GM20431 (cell line): ENCODE measurements around the gene SPON2.

Experiments used
- in situ Hi-C: fragments of 300-500 bp; cut with MseI, MboI; formaldehyde crosslinking; loops from one replicate; pipeline ENCODE4 v1.15.0; 2020; ENCODE audit warnings: low sequenced_read_pairs; ENCODE audit not compliant: unreplicated experiment

The SPON2 gene

DNA sequence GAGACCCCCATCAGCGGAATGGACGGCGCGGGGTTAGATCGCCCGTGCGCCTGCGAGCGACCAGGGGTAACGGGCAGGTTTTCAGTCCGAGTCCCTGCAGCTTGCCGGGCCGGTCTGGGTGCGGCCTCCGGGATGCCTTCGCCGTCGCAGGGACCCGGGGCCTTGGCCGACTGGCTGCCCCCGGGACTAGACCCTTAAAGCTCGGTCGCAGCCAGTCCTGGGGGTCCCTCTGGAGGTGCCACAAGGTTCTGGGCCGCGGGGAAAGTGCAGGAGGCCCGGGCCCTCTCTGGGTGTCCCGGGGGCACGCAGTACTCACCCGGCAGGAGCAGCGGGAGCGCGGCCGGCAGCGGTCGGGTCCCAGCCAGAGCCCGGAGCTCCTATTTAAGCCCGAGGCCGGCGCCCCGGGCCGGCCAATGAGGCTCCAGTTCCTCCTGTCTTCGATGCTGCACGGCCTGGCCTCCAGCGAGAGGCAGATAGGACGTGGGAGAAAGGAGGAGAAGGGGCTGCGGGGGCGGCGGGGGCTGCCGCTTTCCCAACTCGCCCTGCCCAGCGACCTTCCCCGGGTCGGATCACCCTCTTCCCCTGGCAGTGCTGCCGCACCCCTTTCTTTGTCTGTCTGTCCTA is at the start of gene SPON2:
Gene SPON2, minus strand, starts transcription at position 356 of the 624 bp plus-strand sequence.
- in situ Hi-C loops: no loop called here

DNA sequence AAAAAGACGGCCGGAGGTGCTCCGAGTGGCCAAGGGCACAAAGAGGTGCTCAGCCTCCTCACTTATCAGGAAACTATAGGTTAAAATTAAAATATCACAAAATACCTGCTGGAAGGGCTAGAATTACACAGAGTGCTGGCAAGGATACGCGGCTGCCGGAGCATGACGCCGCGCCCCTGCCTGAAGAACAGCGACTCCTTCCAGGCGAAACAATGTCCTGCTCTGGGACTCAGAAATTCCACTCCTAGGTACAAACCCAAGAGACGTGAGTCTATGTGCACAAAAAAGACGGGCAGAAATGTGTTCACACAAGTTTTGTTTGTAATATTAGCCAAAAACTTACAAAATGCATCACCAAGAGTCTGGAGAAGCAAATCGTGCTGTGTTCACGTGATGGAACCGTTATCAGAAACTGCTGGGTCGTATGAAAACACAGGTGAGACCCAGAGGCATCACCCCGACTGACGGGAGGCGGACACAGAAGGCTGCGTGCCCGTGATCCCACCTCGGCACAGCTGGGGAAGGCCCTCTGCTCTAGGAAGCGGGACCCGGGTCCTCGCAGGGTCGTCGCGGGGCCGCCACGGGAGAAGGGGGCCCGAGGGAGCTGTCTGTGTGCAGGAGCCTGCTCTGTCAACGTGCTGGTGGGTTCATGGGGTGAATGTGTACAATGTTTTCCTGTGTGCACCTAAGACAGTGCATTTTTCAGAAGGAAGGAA is 48.9 kb upstream of the SPON2 start:
- in situ Hi-C loops: no loop called here

GRCh38 chr4:1220566-1220965 is 48.2 kb upstream of the SPON2 start:
- in situ Hi-C loops: no loop called here

DNA sequence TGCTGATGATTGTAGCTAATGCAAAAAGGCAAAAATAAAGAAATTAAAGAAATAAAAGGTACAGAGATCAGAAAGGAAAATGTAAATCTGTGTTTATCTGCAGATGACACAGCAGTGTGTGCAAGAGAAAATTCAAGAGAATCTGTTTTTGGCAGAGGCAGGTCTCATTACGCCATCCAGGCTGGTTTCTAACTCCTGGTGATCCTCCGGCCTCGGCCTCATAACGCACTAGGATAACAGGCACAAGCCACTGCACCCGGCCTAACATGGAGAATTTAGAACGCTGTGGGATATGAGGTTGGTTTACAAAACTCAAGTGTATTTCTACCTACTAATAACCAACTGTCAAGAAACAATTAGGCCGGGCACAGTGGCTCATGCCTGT is 47.2 kb upstream of the SPON2 start:
- in situ Hi-C loops: no loop called here

DNA sequence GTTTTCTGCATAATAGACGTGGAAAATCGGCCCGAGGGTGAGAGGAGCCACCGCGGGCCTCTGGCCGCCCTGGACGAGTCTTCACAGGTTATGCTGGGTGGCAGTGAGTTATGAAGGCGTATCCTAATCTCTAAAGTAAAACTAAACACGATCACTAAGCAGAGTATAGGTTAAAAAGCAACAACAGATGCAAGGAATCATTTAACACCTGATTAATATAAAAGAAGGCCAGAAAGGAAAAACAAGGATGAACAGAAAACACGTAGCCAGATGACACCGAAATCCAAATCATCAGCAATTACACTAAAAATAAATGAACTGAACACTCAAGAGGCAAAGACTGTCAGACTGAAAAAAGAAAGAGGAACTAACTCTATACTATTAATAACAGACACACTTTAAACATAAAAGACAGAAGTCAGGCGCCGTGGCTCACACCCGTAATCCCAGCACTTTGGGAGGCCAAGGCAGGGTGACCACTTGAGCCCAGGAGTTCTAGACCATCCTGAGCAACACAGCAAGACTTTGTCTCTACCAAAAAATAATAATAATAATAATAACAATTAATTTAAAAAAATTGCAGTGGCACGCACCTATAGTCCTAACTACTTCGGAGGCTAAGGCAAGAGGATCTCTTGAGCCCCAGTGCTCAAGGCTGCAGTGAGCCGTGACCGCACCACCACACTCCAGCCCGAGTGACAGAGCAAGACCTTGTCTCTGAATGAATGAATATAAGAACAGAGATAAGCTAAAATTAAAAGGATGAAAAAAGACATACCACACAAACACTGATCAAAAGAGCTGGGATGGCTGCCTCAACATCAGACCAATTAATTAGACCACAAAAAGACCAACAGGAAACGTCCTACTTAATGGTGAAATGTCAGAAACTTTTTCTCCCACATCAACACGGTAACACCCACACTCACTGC is 46.5 kb upstream of the SPON2 start:
- in situ Hi-C loops: no loop called here

DNA sequence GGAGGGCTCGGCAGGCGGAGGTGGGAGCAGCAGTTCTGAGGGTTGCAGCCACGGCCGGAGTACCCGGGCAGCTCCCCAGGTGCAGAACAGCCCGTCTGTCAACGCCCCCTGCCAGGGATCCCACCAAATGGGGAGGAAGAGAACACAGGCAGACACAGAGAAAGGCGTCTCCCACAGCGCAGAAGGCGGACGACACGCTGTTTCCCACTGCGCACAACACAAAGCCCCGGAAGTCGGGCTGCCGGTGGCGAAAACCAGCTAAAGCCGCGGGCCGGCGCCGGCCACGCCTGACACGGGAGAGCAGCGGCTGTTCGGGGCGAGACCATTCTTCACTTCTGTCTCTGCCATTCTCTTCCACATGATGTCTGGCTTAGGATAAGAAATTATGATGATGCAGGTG is 45.0 kb upstream of the SPON2 start:
- in situ Hi-C loops: no loop called here

- in situ Hi-C loops: no loop called here
Measured at GRCh38 chr4:1216869-1217294, 44.5 kb upstream of the SPON2 start.

DNA sequence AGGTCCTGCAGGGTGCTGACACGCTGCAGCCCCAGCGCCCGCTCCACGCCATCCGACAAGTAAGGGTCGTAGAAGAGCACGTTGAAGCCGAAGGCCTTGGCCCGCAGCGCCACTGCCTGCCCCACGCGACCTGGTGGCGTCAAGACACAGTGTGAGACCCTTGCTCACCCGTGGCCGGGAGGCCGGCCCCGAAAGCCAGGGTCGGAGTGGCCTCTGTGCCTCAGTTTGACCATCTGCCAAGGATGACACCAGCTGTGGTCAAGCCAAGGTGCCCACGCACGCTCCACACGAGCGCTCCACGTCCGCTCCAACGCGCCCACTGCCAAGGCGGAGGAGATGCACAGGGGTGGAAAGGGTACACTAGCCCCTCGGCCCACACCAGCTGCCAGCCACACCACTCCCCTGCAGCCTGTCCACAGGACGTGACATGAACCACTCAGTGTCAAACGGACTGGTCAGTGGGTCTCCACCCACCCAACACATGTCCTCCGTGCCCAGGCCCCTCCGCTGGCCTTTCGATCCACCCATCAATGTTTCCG is 43.8 kb upstream of the SPON2 start:
- in situ Hi-C loops: no loop called here

- in situ Hi-C loops: no loop called here
Measured at GRCh38 chr4:1215141-1216075, 43.0 kb upstream of the SPON2 start.

DNA sequence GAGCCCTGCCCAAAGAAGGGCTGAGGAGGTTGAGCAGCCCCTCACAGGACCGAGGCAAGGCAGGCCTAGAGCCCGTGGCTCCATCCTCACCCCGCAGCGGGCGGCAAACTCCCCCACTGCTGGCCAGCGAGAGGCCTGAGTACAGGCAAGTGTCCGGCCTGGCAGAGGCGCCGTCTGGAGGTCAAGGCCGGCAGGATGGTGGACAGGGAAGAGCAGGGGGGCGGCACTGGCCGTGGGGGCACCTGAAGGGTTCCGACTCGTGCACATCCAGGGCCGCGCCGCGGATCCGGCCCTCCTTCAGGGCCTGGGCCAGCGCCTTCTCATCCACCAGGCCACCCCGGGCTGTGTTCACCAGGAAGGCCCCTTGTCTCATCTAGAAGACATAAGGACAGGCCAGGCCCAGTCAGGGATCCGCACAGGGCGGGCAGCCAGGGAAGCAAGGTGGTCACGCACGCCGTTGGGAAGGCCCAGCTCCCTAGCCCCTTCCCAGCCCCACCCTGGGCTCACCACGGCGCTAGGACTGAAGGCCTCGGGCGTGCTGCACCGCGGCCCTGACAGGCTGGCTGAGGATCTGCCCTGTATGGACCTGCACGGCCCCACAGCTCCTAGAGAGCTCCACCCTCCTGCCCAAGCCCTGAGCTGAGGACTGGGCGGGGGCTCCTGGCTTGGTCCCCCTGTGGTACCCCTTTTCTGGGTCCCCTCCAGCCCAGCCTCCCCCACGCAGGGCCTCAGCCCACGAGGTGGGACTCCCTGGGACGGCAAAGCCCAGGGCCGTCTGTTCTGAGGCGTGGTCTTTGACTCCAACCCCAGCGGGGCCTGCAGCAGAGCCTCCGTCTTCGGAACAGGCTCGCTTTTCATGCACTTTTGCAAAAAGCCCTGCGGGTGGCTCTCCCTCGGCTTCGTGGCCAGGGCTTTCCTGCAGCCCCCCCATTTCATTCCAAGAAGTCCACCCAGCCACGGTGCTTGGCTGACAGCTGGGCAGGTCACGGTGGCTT is 42.0 kb upstream of the SPON2 start:
- in situ Hi-C loops: no loop called here

DNA sequence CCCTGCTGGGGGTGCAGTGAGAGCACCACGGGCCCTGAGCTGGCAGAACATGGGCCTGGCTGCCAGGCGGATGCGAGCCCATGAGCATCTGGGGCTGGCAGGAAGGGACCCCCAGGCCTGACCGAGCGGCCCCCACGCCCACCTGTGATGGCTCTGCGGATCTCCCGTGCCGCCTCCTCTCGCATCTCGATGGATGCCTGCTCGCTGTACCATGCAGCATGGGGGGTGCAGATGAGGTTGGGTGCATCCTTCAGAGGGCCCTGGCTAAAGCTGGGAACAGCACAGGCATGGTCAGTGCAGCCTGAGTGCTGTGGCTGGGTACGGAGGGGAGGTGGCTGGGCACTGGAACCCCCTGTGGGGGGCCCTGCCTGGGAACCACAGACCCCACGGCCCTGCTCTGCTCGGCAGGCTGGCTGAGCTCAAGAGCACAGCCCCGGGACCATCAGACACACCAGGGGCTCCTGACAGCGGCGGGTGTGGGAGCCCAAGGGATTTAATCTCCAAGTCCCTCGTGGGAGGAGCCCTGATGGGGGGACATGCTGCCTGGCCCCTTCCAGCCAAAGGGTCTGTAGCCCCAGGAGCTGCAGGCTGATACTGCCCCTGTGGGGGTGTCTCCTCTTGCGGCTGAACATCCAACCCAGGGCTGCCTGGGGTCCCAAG is 41.1 kb upstream of the SPON2 start:
- in situ Hi-C loops: no loop called here

DNA sequence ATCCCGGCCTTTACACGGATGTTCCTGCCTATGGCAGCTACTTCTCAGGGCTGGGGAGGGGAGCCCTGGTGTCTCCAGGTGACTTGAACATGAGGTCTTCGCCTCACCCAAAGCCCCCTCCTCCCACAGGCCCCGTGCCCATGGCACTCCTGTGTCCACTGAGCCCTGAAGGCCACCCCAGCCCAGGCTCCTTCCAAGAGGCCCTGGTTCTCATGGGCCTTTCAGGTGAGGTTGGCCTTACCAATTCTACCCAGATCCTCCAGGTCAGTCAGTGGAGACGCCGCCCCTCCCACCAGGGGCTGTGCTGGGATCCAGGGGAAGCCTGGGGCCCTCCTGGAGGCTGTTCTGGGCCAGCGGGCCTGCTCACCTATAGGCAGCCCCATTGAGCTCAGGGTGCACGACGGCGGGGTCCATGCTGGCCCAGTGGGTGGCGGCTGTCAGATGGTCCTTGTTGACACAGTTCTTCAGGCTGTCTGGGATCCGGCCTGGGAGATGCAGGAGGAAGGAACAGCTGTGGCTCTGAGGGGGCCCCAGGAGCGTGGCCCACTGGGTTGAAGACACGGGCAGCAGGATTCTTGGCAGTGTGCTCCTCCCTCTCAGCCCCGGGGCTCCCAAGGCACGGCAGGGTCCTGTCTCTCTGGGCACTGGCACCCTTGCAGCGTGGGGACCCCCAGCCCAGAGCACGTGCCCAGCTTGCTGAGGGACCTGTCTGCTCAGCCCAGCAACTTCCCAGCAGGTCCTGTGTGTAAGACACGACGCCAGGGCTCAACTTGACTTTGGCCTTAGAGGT is 40.4 kb upstream of the SPON2 start:
- in situ Hi-C loops: no loop called here

- in situ Hi-C loops: no loop called here
Measured at GRCh38 chr4:1211891-1212545, 39.6 kb upstream of the SPON2 start.

- in situ Hi-C loops: no loop called here
Measured at GRCh38 chr4:1211371-1211770, 39.0 kb upstream of the SPON2 start.

DNA sequence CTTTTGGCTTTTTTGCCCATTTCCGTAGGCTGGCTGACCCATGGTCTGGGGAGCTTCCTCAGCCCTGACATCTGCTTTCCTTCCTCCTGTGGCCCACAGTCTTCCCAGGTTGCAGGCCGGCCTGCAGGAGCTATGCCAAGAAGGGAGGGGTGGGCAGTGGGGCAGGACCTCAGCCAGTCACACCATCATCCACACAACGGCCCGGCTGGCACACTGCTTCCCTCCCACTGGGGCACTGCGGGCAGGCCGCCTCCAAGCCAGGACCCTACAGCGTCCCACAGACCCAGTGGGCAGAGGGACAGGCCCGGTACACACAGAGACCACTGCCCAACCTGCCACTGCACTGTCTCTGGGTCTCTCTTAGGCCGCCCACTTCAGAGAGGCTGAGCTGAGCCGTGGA is 38.6 kb upstream of the SPON2 start:
- in situ Hi-C loops: no loop called here

DNA sequence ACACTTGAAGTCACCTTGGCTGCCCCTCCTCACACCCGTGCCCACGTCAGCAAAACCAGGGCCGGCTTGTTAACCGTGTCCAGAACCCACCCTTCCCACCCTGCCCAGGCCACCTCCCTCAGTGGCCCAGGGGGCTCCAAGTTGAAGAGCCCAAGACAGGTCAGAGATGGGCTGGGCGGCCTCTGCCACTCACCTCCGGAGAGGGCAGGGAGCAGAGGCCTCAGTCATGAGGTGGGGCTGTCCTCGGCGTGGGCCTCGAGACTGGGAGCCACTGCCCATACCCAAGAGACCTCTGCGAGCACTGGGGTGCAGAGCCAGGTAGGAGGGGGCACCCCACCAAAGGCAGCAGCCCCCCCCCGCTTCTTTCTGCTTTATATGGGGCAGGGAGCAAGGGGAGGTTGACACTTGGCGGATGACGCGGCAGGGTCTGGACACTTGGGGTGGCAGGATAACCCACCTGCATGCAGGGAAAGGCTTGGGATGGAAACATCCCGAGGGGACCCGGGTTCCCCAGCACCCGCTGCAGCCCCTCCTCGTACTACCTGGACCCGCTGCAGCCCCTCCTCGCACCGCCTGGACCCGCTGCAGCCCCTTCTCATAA is 38.0 kb upstream of the SPON2 start:
- in situ Hi-C loops: no loop called here
